Measurements from ENCODE around the gene ETV3. TPM values are rescaled to one million over a fixed set of nuclear protein-coding genes. Genes with fewer than 3 reads are reported as not detected.

The ETV3 gene
- total and polyA plus RNA-seq, 3 donors from 2014 or later: 22.2 to 29.1 (median 28.0) TPM

- no peak overlapping the region for H3K27ac ChIP-seq
- no peaks in the 10 kb centered on the region for H3K27me3 ChIP-seq
- no peaks in the 10 kb centered on the region for H3K36me3 ChIP-seq (ENCODE audit: low read depth, missing control alignments)
- WGBS, 2 donors: 76 to 81% methylated on average over 4 of the region's 4 CpGs
- H3K4me3 ChIP-seq: no peak overlapping the region
- intact Hi-C loops (cut with DNase I; ENCODE audit: low total_unique reads): no loop called here
- H3K9me3 ChIP-seq: no peaks in the 10 kb centered on the region
- DNase-seq: no peak
- TF ChIP-seq CTCF (IDR thresholded peaks at IDR 0.05): no peak
- peaks cover 14% of the 10 kb centered on the region for H3K4me1 ChIP-seq
Measured at GRCh38 chr1:157141212-157141855, 3.1 kb upstream of the ETV3 start.

- WGBS, 2 donors: 63 to 64% methylated on average over 2 of the region's 2 CpGs
- DNase-seq: no peak
- no peaks in the 10 kb centered on the region for H3K9me3 ChIP-seq
- H3K36me3 ChIP-seq (ENCODE audit: low read depth, missing control alignments): no peaks in the 10 kb centered on the region
- intact Hi-C loops (cut with DNase I; ENCODE audit: low total_unique reads): no loop called here
- H3K27me3 ChIP-seq: no peaks in the 10 kb centered on the region
- H3K4me1 ChIP-seq: peaks cover 15% of the 10 kb centered on the region
- no peak overlapping the region for H3K4me3 ChIP-seq
- TF ChIP-seq POLR2A (IDR thresholded peaks at IDR 0.05): no peak
- no peak overlapping the region for H3K27ac ChIP-seq
Measured at GRCh38 chr1:157140063-157140588, 1.9 kb upstream of the ETV3 start.

- H3K27me3 ChIP-seq: no peaks in the 10 kb centered on the region
- peak overlapping the region; percentile 84 to 99 for H3K4me3 ChIP-seq
- no peaks in the 10 kb centered on the region for H3K36me3 ChIP-seq (ENCODE audit: low read depth, missing control alignments)
- no peak for TF ChIP-seq CTCF (IDR thresholded peaks at IDR 0.05)
- no peak for TF ChIP-seq POLR2A (IDR thresholded peaks at IDR 0.05)
- no peak for DNase-seq
- peak overlapping the region; percentile 98 to 99 for H3K27ac ChIP-seq
- WGBS, 2 donors: 12% methylated on average over 9 of the region's 9 CpGs
- peaks cover 15% of the 10 kb centered on the region for H3K4me1 ChIP-seq
- intact Hi-C loops (cut with DNase I; ENCODE audit: low total_unique reads): no loop called here
- no peaks in the 10 kb centered on the region for H3K9me3 ChIP-seq
Measured at GRCh38 chr1:157139052-157139715, 989 bp upstream of the ETV3 start.

- Histone ChIP-seq H3K4me3 (peak overlapping the region; percentile 84 to 99), H3K27me3 (no peaks in the 10 kb centered on the region), H3K27ac (peak overlapping the region; percentile 98 to 99), H3K4me1 (peaks cover 15% of the 10 kb centered on the region), H3K9me3 (no peaks in the 10 kb centered on the region), H3K36me3 (ENCODE audit: low read depth, missing control alignments) (no peaks in the 10 kb centered on the region)
- TF ChIP-seq POLR2A (IDR thresholded peaks at IDR 0.05) (no peak), CTCF (IDR thresholded peaks at IDR 0.05) (no peak)
- WGBS, 2 donors: 0 to 1% methylated on average over 24 to 36 of the region's 36 CpGs
- intact Hi-C loops (cut with DNase I; ENCODE audit: low total_unique reads): no loop called here
- peak; percentile 39 for DNase-seq
Measured at GRCh38 chr1:157137408-157138219, 581 bp downstream of the ETV3 start.

- H3K9me3 ChIP-seq: no peaks in the 10 kb centered on the region
- peaks cover 15% of the 10 kb centered on the region for H3K4me1 ChIP-seq
- TF ChIP-seq CTCF (IDR thresholded peaks at IDR 0.05): no peak
- no peak for TF ChIP-seq POLR2A (IDR thresholded peaks at IDR 0.05)
- H3K27me3 ChIP-seq: no peaks in the 10 kb centered on the region
- 7 to 9% methylated on average over 4 of the region's 4 CpGs for WGBS, 2 donors
- peak overlapping the region; percentile 84 to 99 for H3K4me3 ChIP-seq
- no peak for DNase-seq
- peak overlapping the region in 1 of 2 donors; percentile 99 for H3K27ac ChIP-seq
- no peaks in the 10 kb centered on the region for H3K36me3 ChIP-seq (ENCODE audit: low read depth, missing control alignments)
- intact Hi-C loops (cut with DNase I; ENCODE audit: low total_unique reads): no loop called here
Measured at GRCh38 chr1:157137046-157137407, 1.2 kb downstream of the ETV3 start.
